HG03095 (cell line): Measurements from ENCODE around the gene GBP5.
"Not testable (repeated sequence)": the region's sequence is repeated elsewhere in the genome, so short reads cannot be mapped to it uniquely, and the experiment has no call there.

Experiments used
- ATAC-seq: cut with Tn5 transposase; IDR thresholded peaks from one replicate; pipeline ENCODE4 v1.9.1; 2021; ENCODE audit warnings: moderate library complexity; ENCODE audit not compliant: unreplicated experiment

Gene GBP5

GRCh38 chr1:89272269-89273041 lies at the start of gene GBP5:
Gene GBP5 (minus strand): TSS chr1:89272860. CDS start chr1:89269555, 3,305 bp downstream.
- ATAC-seq, result not testable (repeated sequence)

- no peak for ATAC-seq
Observed at GRCh38 chr1:89322402-89322801, 49.7 kb upstream of the GBP5 start.

- no peak for ATAC-seq
Observed at GRCh38 chr1:89312572-89312971, 39.9 kb upstream of the GBP5 start.

GRCh38 chr1:89311757-89312156 lies 39.1 kb upstream of the GBP5 start:
- no peak for ATAC-seq

- ATAC-seq, result peak; percentile 9
Observed at GRCh38 chr1:89310976-89311375, 38.3 kb upstream of the GBP5 start.

- peak; percentile 83 for ATAC-seq
Observed at GRCh38 chr1:89310505-89310904, 37.8 kb upstream of the GBP5 start.

- no peak for ATAC-seq
Observed at GRCh38 chr1:89309828-89310227, 37.2 kb upstream of the GBP5 start.

- ATAC-seq, result no peak
Observed at GRCh38 chr1:89306273-89306672, 33.6 kb upstream of the GBP5 start.

GRCh38 chr1:89305493-89305892 lies 32.8 kb upstream of the GBP5 start:
- ATAC-seq, result no peak

- ATAC-seq, result no peak
Observed at GRCh38 chr1:89304572-89305230, 32.0 kb upstream of the GBP5 start.

- ATAC-seq, result no peak
Observed at GRCh38 chr1:89302697-89303332, 30.2 kb upstream of the GBP5 start.

- ATAC-seq, result peak; percentile 96
Observed at GRCh38 chr1:89299739-89300463, 27.2 kb upstream of the GBP5 start.

- ATAC-seq, result no peak
Observed at GRCh38 chr1:89298461-89298860, 25.8 kb upstream of the GBP5 start.

GRCh38 chr1:89295187-89295586 lies 22.5 kb upstream of the GBP5 start:
- no peak for ATAC-seq

- no peak for ATAC-seq
Observed at GRCh38 chr1:89291276-89291675, 18.6 kb upstream of the GBP5 start.

GRCh38 chr1:89288051-89288340 lies 15.3 kb upstream of the GBP5 start:
- ATAC-seq, result no peak

- peak; percentile 24 for ATAC-seq
Observed at GRCh38 chr1:89287181-89288050, 14.8 kb upstream of the GBP5 start.

- ATAC-seq, result peak; percentile 97
Observed at GRCh38 chr1:89286549-89287180, 14.0 kb upstream of the GBP5 start.

- ATAC-seq, result no peak
Observed at GRCh38 chr1:89285745-89286380, 13.2 kb upstream of the GBP5 start.
